ENCODE results near the gene SLC39A6. TPM values are rescaled to one million over a fixed set of nuclear protein-coding genes. Genes with fewer than 3 reads are reported as not detected.
A peak's percentile ranks its signal among the peaks of the same experiment; 100 is the strongest.

Gene SLC39A6
- total and polyA plus RNA-seq, 7 donors, result 8.9 to 21.6 (median 14.9) TPM

DNA sequence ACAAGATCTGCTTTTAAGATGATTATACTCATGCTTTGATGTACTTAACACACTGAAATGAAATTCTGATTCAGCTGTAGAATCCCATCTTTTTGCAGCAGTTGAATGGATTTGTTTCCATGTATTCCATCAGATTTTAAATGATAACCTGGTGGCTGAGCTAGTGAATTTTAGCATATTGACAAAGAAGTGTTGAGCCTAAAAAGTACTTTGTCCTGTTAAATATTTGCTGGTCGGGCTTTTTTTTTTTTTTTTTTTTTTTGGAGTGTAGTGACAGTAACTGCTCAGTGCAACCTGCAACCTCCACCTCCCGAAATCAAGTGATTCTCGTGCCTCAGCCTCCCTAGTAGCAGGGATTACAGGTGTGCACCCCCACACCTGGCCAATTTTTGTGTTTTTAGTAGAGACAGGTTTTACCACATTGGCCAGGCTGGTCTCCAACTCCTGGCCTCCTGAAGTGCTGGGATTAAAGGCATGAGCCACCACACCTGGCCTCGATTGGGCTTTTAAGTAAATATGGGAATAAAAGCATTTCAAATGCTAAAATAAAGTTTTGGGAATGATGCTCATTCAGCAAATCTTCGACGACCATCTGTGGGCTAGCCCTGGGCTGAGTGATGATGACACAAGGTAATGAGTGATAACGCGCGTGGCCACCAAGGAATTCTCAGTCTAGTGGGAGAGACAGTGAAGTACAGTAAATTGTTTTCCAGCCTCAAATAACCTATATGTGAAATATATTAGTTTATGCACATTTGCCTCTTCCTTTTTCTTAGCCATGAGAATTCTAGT is 2.7 kb upstream of the SLC39A6 start:
- ATAC-seq, result no peak
- Histone ChIP-seq H3K4me3 (peak overlapping the region; percentile 87), H3K27ac (no peak overlapping the region), H3K4me1 (peaks cover 24% of the 10 kb centered on the region), H3K9me3 (no peaks in the 10 kb centered on the region), H3K27me3 (ENCODE audit: insufficient read depth in 3 of 3, low read length in 2 of 3) (no peaks in the 10 kb centered on the region), H3K36me3 (ENCODE audit: insufficient read depth in 1 of 2, low read depth in 1 of 2) (peaks cover 0 to 36% of the 10 kb centered on the region in 2 donors)
- 87 to 92% (median 87%) methylated on average over 9 of the region's 9 CpGs for WGBS, 3 donors
- intact Hi-C loops (cut with DNase I), result no loop called here
- TF ChIP-seq, protein P1, sequence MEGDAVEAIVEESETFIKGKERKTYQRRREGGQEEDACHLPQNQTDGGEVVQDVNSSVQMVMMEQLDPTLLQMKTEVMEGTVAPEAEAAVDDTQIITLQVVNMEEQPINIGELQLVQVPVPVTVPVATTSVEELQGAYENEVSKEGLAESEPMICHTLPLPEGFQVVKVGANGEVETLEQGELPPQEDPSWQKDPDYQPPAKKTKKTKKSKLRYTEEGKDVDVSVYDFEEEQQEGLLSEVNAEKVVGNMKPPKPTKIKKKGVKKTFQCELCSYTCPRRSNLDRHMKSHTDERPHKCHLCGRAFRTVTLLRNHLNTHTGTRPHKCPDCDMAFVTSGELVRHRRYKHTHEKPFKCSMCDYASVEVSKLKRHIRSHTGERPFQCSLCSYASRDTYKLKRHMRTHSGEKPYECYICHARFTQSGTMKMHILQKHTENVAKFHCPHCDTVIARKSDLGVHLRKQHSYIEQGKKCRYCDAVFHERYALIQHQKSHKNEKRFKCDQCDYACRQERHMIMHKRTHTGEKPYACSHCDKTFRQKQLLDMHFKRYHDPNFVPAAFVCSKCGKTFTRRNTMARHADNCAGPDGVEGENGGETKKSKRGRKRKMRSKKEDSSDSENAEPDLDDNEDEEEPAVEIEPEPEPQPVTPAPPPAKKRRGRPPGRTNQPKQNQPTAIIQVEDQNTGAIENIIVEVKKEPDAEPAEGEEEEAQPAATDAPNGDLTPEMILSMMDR (IDR thresholded peaks at IDR 0.05), result no peak
- DNase-seq, result no peak

GRCh38 chr18:36130883-36131653 is 1.9 kb upstream of the SLC39A6 start:
- Histone ChIP-seq H3K4me1 (peaks cover 24% of the 10 kb centered on the region), H3K27ac (peak overlapping the region; percentile 99), H3K36me3 (ENCODE audit: insufficient read depth in 1 of 2, low read depth in 1 of 2) (peaks cover 0 to 36% of the 10 kb centered on the region in 2 donors), H3K4me3 (peak overlapping the region; percentile 87), H3K27me3 (ENCODE audit: insufficient read depth in 3 of 3, low read length in 2 of 3) (no peaks in the 10 kb centered on the region), H3K9me3 (no peaks in the 10 kb centered on the region)
- 87 to 89% (median 88%) methylated on average over 26 of the region's 26 CpGs for WGBS, 3 donors
- ATAC-seq (no peak), DNase-seq (no peak)
- TF ChIP-seq, protein P1 (IDR thresholded peaks at IDR 0.05), result no peak
- intact Hi-C loops (cut with DNase I), result no loop called here

GRCh38 chr18:36130039-36130831 is 1.1 kb upstream of the SLC39A6 start:
- Histone ChIP-seq H3K27me3 (ENCODE audit: insufficient read depth in 3 of 3, low read length in 2 of 3) (no peaks in the 10 kb centered on the region), H3K9me3 (no peaks in the 10 kb centered on the region), H3K4me3 (peak overlapping the region; percentile 87), H3K4me1 (peaks cover 24% of the 10 kb centered on the region), H3K27ac (peak overlapping the region; percentile 99), H3K36me3 (ENCODE audit: insufficient read depth in 1 of 2, low read depth in 1 of 2) (peaks cover 0 to 37% of the 10 kb centered on the region in 2 donors)
- intact Hi-C loops (cut with DNase I), result no loop called here
- WGBS, 3 donors, result 1 to 2% (median 2%) methylated on average over 30 of the region's 30 CpGs
- ATAC-seq (peak; percentile 4 to 29 (median 16)), DNase-seq (no peak)
- TF ChIP-seq, protein P1 (IDR thresholded peaks at IDR 0.05), result no peak

GRCh38 chr18:36128907-36129299 is 237 bp downstream of the SLC39A6 start:
- TF ChIP-seq, protein P1 (IDR thresholded peaks at IDR 0.05), result no peak
- WGBS, 3 donors, result 0 to 1% (median 0%) methylated on average over 34 to 37 of the region's 37 CpGs
- no peaks in the 10 kb centered on the region for H3K27me3 ChIP-seq (ENCODE audit: insufficient read depth in 3 of 3, low read length in 2 of 3)
- peak overlapping the region; percentile 99 for H3K27ac ChIP-seq
- peak in 2 of 4 donors; percentile 25 to 33 for ATAC-seq
- no peaks in the 10 kb centered on the region for H3K9me3 ChIP-seq
- peak overlapping the region; percentile 87 for H3K4me3 ChIP-seq
- DNase-seq, result no peak
- intact Hi-C loops (cut with DNase I), result loop anchor here (5.0 kb wide), 3 partner anchors 62 to 157 kb away; partner anchors contain the start of genes RMP24 (in 1 of the 2) and RPRD1A (in 1 of the 2)
- H3K36me3 ChIP-seq (ENCODE audit: insufficient read depth in 1 of 2, low read depth in 1 of 2), result peaks cover 0 to 39% of the 10 kb centered on the region in 2 donors
- peaks cover 24% of the 10 kb centered on the region for H3K4me1 ChIP-seq

All from psoas muscle (tissue), 8 donors.